IMR-90 (cell line): Measurements from ENCODE around the gene CXCL16. TPM values are rescaled to one million over a fixed set of nuclear protein-coding genes. Genes with fewer than 3 reads are reported as not detected.

Source experiments
- ATAC-seq: fragments of 200-7000 bp; cut with Tn5 transposase; 2 replicates; pipeline ENCODE4 v1.9.1; 2020; ENCODE audit warnings: low read depth, mild to moderate bottlenecking, moderate library complexity
- BruUV-seq: library from RNA; stranded (reverse); fragments of 400-500 nt; replicated peaks from 2 replicates; lab custom pipeline; 2021; lab: Mats Ljungman, UMichigan
- CTCF ChIA-PET: fragments of 300-600 bp; formaldehyde crosslinking; extraction: SDS; loops from one replicate; lab custom pipeline; 2021; ENCODE audit warnings: antibody characterized with exemption; lab: Yijun Ruan, JAX
- POLR2A ChIA-PET: fragments of 300-600 bp; sonication (Branson Sonifier 250); formaldehyde crosslinking; loops from one replicate; lab custom pipeline; 2022; ENCODE audit warnings: antibody characterized with exemption; ENCODE audit not compliant: unreplicated experiment; lab: Charles Lee
- DNase-seq: peaks from one replicate; pipeline ENCODE4 v3.0.0; 2013
- H2AFZ ChIP-seq: replicated peaks from 2 replicates; pipeline ENCODE3; 2013; ENCODE audit warnings: low read length, mild to moderate bottlenecking; ENCODE audit not compliant: poor library complexity
- H2AK5ac ChIP-seq: 2 replicates; pipeline ENCODE4 v1.6.1; 2013; ENCODE audit warnings: low read depth, low read length, inconsistent platforms
- H2AK9ac ChIP-seq: replicated peaks from 2 replicates; pipeline ENCODE3; 2013; ENCODE audit warnings: mild to moderate bottlenecking, low read depth, low read length, moderate library complexity; ENCODE audit not compliant: poor library complexity
- H2BK120ac ChIP-seq: 2 replicates; pipeline ENCODE4 v1.6.1; 2013; ENCODE audit warnings: low read depth, low read length, inconsistent platforms
- H2BK15ac ChIP-seq: 3 replicates; pipeline ENCODE4 v1.6.1; 2013; ENCODE audit warnings: low read depth, low read length, inconsistent platforms
- H2BK20ac ChIP-seq: 2 replicates; pipeline ENCODE4 v1.6.1; 2013; ENCODE audit warnings: low read depth, mild to moderate bottlenecking, inconsistent platforms, low read length, moderate library complexity
- H2BK5ac ChIP-seq: 2 replicates; pipeline ENCODE4 v1.6.1; 2013; ENCODE audit warnings: mild to moderate bottlenecking, low read depth, low read length, inconsistent platforms; ENCODE audit not compliant: poor library complexity, severe bottlenecking
- H3K14ac ChIP-seq: replicated peaks from 2 replicates; pipeline ENCODE4 v1.6.1; 2013; ENCODE audit warnings: low read depth, low read length, inconsistent platforms
- H3K18ac ChIP-seq: 2 replicates; pipeline ENCODE4 v1.6.1; 2013; ENCODE audit warnings: low read depth, low read length, control low read depth
- H3K23ac ChIP-seq: 2 replicates; pipeline ENCODE4 v1.6.1; 2013; ENCODE audit warnings: low read depth, low read length, inconsistent platforms
- H3K27ac ChIP-seq: 2 replicates; pipeline ENCODE4 v1.5.1; 2013; ENCODE audit warnings: mild to moderate bottlenecking, control low read depth, low read length; ENCODE audit not compliant: insufficient read depth
- H3K27me3 ChIP-seq: 2 replicates; pipeline ENCODE4 v1.6.1; 2013; ENCODE audit warnings: low read length; ENCODE audit not compliant: control insufficient read depth, insufficient read depth
- H3K36me3 ChIP-seq: 2 replicates; pipeline ENCODE4 v1.6.1; 2013; ENCODE audit warnings: low read length, mixed read lengths; ENCODE audit not compliant: control insufficient read depth, insufficient read depth
- H3K4ac ChIP-seq: 2 replicates; pipeline ENCODE4 v1.6.1; 2013; ENCODE audit warnings: low read depth, low read length, inconsistent platforms
- H3K4me1 ChIP-seq: 2 replicates; pipeline ENCODE4 v1.6.1; 2013; ENCODE audit warnings: low read length, mixed read lengths; ENCODE audit not compliant: control insufficient read depth, insufficient read depth
- H3K4me2 ChIP-seq: 2 replicates; pipeline ENCODE4 v1.6.1; 2013; ENCODE audit warnings: low read depth, mild to moderate bottlenecking, control low read depth, low read length, moderate library complexity
- H3K4me3 ChIP-seq: 2 replicates; pipeline ENCODE4 v1.5.1; 2013; ENCODE audit warnings: low read depth, mild to moderate bottlenecking, control low read depth, low read length, moderate library complexity; ENCODE audit not compliant: insufficient read depth
- H3K56ac ChIP-seq: 2 replicates; pipeline ENCODE4 v1.6.1; 2013; ENCODE audit warnings: low read length, inconsistent platforms; ENCODE audit not compliant: insufficient read depth; ENCODE audit errors: extremely low read depth
- H3K79me1 ChIP-seq, 2 experiments: 2 replicates each; pipeline ENCODE4 v1.6.1; 2013; ENCODE audit warnings: low read length in 2 of 2, inconsistent platforms in 1 of 2, low read depth in 1 of 2
- H3K9ac ChIP-seq: 2 replicates; pipeline ENCODE4 v1.6.1; 2013; ENCODE audit warnings: low read depth, low read length, control low read depth
- H3K9me1 ChIP-seq: 2 replicates; pipeline ENCODE4 v1.6.1; 2013; ENCODE audit warnings: low read length, inconsistent platforms; ENCODE audit not compliant: insufficient read depth
- H3K9me3 ChIP-seq: 2 replicates; pipeline ENCODE4 v1.6.1; 2013; ENCODE audit warnings: low read length; ENCODE audit not compliant: control insufficient read depth, insufficient read depth
- H4K20me1 ChIP-seq: 2 replicates; pipeline ENCODE4 v1.6.1; 2013; ENCODE audit warnings: low read length, inconsistent platforms; ENCODE audit not compliant: insufficient read depth
- H4K5ac ChIP-seq: 2 replicates; pipeline ENCODE4 v1.6.1; 2013; ENCODE audit warnings: mild to moderate bottlenecking, low read depth, low read length, control low read depth
- H4K8ac ChIP-seq, 2 experiments: 2 replicates each; pipeline ENCODE4 v1.6.1; 2013; ENCODE audit warnings: low read depth in 2 of 2, low read length in 2 of 2, control low read depth in 1 of 2, inconsistent platforms in 1 of 2
- H4K91ac ChIP-seq: 2 replicates; pipeline ENCODE4 v1.6.1; 2013; ENCODE audit warnings: low read depth, low read length, inconsistent platforms; ENCODE audit not compliant: insufficient read depth
- BHLHE40 ChIP-seq: fragments of 150-350 bp; IDR thresholded peaks from 2 replicates; pipeline ENCODE4 v1.6.1; 2016; ENCODE audit warnings: mild to moderate bottlenecking, low read depth, low read length
- CEBPB ChIP-seq: IDR thresholded peaks from 2 replicates; pipeline ENCODE4 v1.6.1; 2012; ENCODE audit warnings: low read depth, low read length, improper control_type of control experiment
- MAFK ChIP-seq: IDR thresholded peaks from 2 replicates; pipeline ENCODE4 v1.6.1; 2012; ENCODE audit warnings: low read depth, low read length, improper control_type of control experiment
- POLR2A ChIP-seq: IDR thresholded peaks from 2 replicates; pipeline ENCODE4 v1.6.1; 2012; ENCODE audit warnings: mild to moderate bottlenecking, low read depth, low read length
- WGBS, 2 experiments: methylation state at CpG; one replicate each; pipeline versions ENCODE4 v1.1.5 to v1.1.7; 2013; ENCODE audit warnings: missing lambda C conversion rate in 2 of 2; ENCODE audit not compliant: insufficient read length in 1 of 2; ENCODE audit errors: extremely low coverage in 2 of 2; 5-methylcytosine and 5-hydroxymethylcytosine counted together
- dilution Hi-C: fragments of 300-500 bp; cut with HindIII; formaldehyde crosslinking; loops from one replicate; pipeline ENCODE4 v1.14.3; 2018; ENCODE audit warnings: low sequenced_read_pairs; ENCODE audit not compliant: unreplicated experiment
- in situ Hi-C: fragments of 300-500 bp; cut with MboI; formaldehyde crosslinking; loops from 3 replicates; pipeline ENCODE4 v1.14.3; 2019; ENCODE audit warnings: low sequenced_read_pairs, inconsistent platforms, mixed read lengths
- intact Hi-C: fragments of 100-400 bp; cut with micrococcal nuclease; formaldehyde crosslinking; loops from 2 replicates; pipeline ENCODE4 v1.10.0; 2022
- polyA plus RNA-seq, 3 experiments: library from polyadenylated mRNA; depleted of rRNA; stranded (reverse); fragments of >200 nt; gene quantifications; 2 replicates each; pipeline ENCODE4 v1.2.3, GENCODE V29; 2012; ENCODE audit warnings: low replicate concordance in 1 of 3
- total RNA-seq: library from RNA; depleted of rRNA; stranded (reverse); fragments of >200 nt; gene quantifications from 2 replicates; pipeline ENCODE4 v1.2.3, GENCODE V29; 2012
- TF ChIP-seq, protein P1 (sequence below): fragments of 150-350 bp; IDR thresholded peaks from 2 replicates; pipeline ENCODE4 v1.6.1; 2016; ENCODE audit warnings: low read depth, mild to moderate bottlenecking, low read length, moderate library complexity, borderline replicate concordance
- TF ChIP-seq, protein P2 (sequence below): conservative IDR thresholded peaks from 2 replicates; pipeline ENCODE4 v1.5.1; 2012; ENCODE audit warnings: mild to moderate bottlenecking, low read depth, low read length, improper control_type of control experiment

Gene CXCL16
- total and polyA plus RNA-seq, 2 of the 4 experiments (the other 2 are of a cell fraction), result 0.36 to 1.6 TPM

DNA sequence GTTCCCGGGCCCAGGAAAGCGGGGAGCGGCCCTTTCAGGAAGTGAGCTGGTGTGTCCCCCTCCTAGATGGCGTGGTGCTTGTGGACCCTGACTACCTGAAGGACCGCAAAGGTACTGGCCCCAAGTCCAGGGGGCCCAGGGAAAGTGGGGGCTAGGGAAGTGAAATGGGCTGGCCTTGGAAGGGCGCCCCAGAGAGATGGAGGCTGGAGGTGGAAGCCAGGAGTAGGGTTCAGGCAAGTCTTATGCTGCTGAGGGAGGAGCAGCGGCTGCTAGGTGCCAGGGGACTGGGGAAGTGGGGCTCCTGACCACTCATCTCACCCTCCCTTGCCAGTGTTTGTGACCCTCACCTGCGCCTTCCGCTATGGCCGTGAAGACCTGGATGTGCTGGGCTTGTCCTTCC is 23.6 kb downstream of the CXCL16 start:
- CTCF ChIA-PET, result no interaction called here
- in situ Hi-C loops, result loop anchor here (10.0 kb wide), 1 partner anchor 169 kb away; no protein-coding TSS in a partner anchor

More for the DNA sequence above, 23.6 kb downstream of the CXCL16 start:
- no peak overlapping the region for H3K27ac ChIP-seq
- H3K18ac ChIP-seq, result no peak overlapping the region
- H3K4me3 ChIP-seq, result no peak overlapping the region
- no peak overlapping the region for H2BK20ac ChIP-seq
- H3K4ac ChIP-seq, result no peak overlapping the region
- H3K56ac ChIP-seq, result no peak overlapping the region
- no peak overlapping the region for H3K9ac ChIP-seq
- BruUV-seq, result no TSS peak
- WGBS, 2 experiments, result 100% methylated on average over 2 of the region's 10 CpGs; no CpG with 5 or more reads in 1 of the 2 experiments
- no peak overlapping the region for H2AK5ac ChIP-seq
- H3K27me3 ChIP-seq, result no peaks in the 10 kb centered on the region
- no peak overlapping the region for H3K4me2 ChIP-seq
- no peak overlapping the region for H4K91ac ChIP-seq
- no peak overlapping the region for H3K14ac ChIP-seq
- intact Hi-C loops, result no loop called here
- H3K79me1 ChIP-seq, result peaks cover 0 to 3% of the 10 kb centered on the region in 2 experiments; a peak in 2 of 4 replicates
- no peak overlapping the region for H4K5ac ChIP-seq
- no peak for DNase-seq
- peaks cover 2% of the 10 kb centered on the region; the same call in 1 of the 2 replicates for H3K4me1 ChIP-seq
- TF ChIP-seq, protein P1, sequence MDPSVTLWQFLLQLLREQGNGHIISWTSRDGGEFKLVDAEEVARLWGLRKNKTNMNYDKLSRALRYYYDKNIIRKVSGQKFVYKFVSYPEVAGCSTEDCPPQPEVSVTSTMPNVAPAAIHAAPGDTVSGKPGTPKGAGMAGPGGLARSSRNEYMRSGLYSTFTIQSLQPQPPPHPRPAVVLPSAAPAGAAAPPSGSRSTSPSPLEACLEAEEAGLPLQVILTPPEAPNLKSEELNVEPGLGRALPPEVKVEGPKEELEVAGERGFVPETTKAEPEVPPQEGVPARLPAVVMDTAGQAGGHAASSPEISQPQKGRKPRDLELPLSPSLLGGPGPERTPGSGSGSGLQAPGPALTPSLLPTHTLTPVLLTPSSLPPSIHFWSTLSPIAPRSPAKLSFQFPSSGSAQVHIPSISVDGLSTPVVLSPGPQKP, result no peak
- TF ChIP-seq MAFK, result no peak
- no peak for TF ChIP-seq CEBPB
- TF ChIP-seq, protein P2, sequence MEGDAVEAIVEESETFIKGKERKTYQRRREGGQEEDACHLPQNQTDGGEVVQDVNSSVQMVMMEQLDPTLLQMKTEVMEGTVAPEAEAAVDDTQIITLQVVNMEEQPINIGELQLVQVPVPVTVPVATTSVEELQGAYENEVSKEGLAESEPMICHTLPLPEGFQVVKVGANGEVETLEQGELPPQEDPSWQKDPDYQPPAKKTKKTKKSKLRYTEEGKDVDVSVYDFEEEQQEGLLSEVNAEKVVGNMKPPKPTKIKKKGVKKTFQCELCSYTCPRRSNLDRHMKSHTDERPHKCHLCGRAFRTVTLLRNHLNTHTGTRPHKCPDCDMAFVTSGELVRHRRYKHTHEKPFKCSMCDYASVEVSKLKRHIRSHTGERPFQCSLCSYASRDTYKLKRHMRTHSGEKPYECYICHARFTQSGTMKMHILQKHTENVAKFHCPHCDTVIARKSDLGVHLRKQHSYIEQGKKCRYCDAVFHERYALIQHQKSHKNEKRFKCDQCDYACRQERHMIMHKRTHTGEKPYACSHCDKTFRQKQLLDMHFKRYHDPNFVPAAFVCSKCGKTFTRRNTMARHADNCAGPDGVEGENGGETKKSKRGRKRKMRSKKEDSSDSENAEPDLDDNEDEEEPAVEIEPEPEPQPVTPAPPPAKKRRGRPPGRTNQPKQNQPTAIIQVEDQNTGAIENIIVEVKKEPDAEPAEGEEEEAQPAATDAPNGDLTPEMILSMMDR, result no peak
- no peak for TF ChIP-seq BHLHE40
- no peak for TF ChIP-seq POLR2A
- H2BK120ac ChIP-seq, result no peak overlapping the region
- H2AFZ ChIP-seq, result no peak overlapping the region
- dilution Hi-C loops, result no loop called here
- H2BK15ac ChIP-seq, result no peak overlapping the region
- H3K9me3 ChIP-seq, result no peaks in the 10 kb centered on the region
- peaks cover 2% of the 10 kb centered on the region; the same call in 1 of the 2 replicates for H3K36me3 ChIP-seq
- H3K9me1 ChIP-seq, result 0 out of 2 replicates have a peak, but pooled peaks cover 4% of the 10 kb centered on the region
- no peak for ATAC-seq
- no peaks in the 10 kb centered on the region for H4K20me1 ChIP-seq
- POLR2A ChIA-PET, result no interaction called here
- no peak overlapping the region for H3K23ac ChIP-seq
- no peak overlapping the region for H4K8ac ChIP-seq
- H2BK5ac ChIP-seq, result no peak overlapping the region
- no peak overlapping the region for H2AK9ac ChIP-seq
